ENCODE data around the gene IMP3.

GRCh38 chr15:75646944-75647364 is 6.9 kb upstream of the IMP3 start:
- TF ChIP-seq CTCF (IDR thresholded peaks at IDR 0.05) (no peak), POLR2A (IDR thresholded peaks at IDR 0.05) (no peak)

All from uterus (tissue), 2 donors.